ENCODE data around the gene EIF2S2.

- no peak for TF ChIP-seq POLR2A (IDR thresholded peaks at IDR 0.05; ENCODE audit: low read length)
- no peak for TF ChIP-seq GATA1 (IDR thresholded peaks at IDR 0.05; ENCODE audit: low read depth, low read length)
Measured at GRCh38 chr20:34072778-34073177, 39.3 kb downstream of the EIF2S2 start.

All from erythroblast (primary cell).